DND-41 (cell line): ENCODE results near the gene HTT.

Source experiments
- ATAC-seq: fragments of 200-7000 bp; cut with Tn5 transposase; 3 replicates; pipeline ENCODE4 v1.9.1; 2021; ENCODE audit warnings: low read depth; ENCODE audit not compliant: insufficient read depth
- DNase-seq: peaks from one replicate; pipeline ENCODE4 v3.0.0-alpha.2; 2020
- H2AFZ ChIP-seq: 2 replicates; pipeline ENCODE4 v1.6.0; 2012; ENCODE audit warnings: low read depth, low read length
- H3K27ac ChIP-seq: 2 replicates; pipeline ENCODE4 v1.5.1; 2012; ENCODE audit warnings: low read length, inconsistent platforms
- H3K27me3 ChIP-seq: fragments of 200-600 bp; sonication (generic); 2 replicates; pipeline ENCODE4 v1.6.0; 2012; ENCODE audit warnings: low read length, mild to moderate bottlenecking, inconsistent platforms; ENCODE audit not compliant: insufficient read depth, poor library complexity
- H3K36me3 ChIP-seq: 2 replicates; pipeline ENCODE4 v1.5.1; 2012; ENCODE audit warnings: low read length, inconsistent platforms; ENCODE audit not compliant: insufficient read depth
- H3K4me1 ChIP-seq: 2 replicates; pipeline ENCODE4 v1.5.1; 2012; ENCODE audit warnings: mild to moderate bottlenecking, low read length; ENCODE audit not compliant: insufficient read depth
- H3K4me2 ChIP-seq: 2 replicates; pipeline ENCODE4 v1.6.0; 2012; ENCODE audit warnings: mild to moderate bottlenecking, moderate library complexity, low read length, inconsistent platforms; ENCODE audit not compliant: insufficient read depth
- H3K4me3 ChIP-seq, 2 experiments: fragments of 200-600 bp in 1 of 2; shearing (Covaris generic) in 1 of 2; 2 replicates each; pipeline ENCODE4 v1.5.1; 2012 to 2016; ENCODE audit warnings: inconsistent platforms in 2 of 2, low read length in 2 of 2, mild to moderate bottlenecking in 2 of 2, low read depth in 1 of 2, moderate library complexity in 1 of 2
- H3K79me2 ChIP-seq: 2 replicates; pipeline ENCODE4 v1.6.0; 2012; ENCODE audit warnings: low read length, inconsistent platforms; ENCODE audit not compliant: insufficient read depth
- H3K9ac ChIP-seq: 2 replicates; pipeline ENCODE4 v1.6.0; 2012; ENCODE audit warnings: low read depth, mild to moderate bottlenecking, inconsistent platforms, low read length, moderate library complexity
- H3K9me3 ChIP-seq: 2 replicates; pipeline ENCODE4 v1.5.1; 2012; ENCODE audit warnings: low read length, moderate library complexity, mild to moderate bottlenecking, inconsistent platforms; ENCODE audit not compliant: insufficient read depth, severe bottlenecking
- H4K20me1 ChIP-seq: 2 replicates; pipeline ENCODE4 v1.6.0; 2012; ENCODE audit warnings: low read length; ENCODE audit not compliant: insufficient read depth
- CTCF ChIP-seq: IDR thresholded peaks from 2 replicates; pipeline ENCODE4 v1.5.1; 2012; ENCODE audit warnings: borderline replicate concordance, low read length, moderate library complexity, mild to moderate bottlenecking; ENCODE audit not compliant: poor library complexity, severe bottlenecking; ENCODE audit errors: extremely low read depth
- EZH2 ChIP-seq: IDR thresholded peaks from 3 replicates; pipeline ENCODE4 v1.6.1; 2012; ENCODE audit warnings: borderline replicate concordance, low read depth, mild to moderate bottlenecking, moderate library complexity, low read length, inconsistent platforms; ENCODE audit not compliant: severe bottlenecking

HTT gene

GRCh38 chr4:3269991-3270611 lies 195.6 kb downstream of the HTT start:
- Histone ChIP-seq H4K20me1 (no peaks in the 10 kb centered on the region), H3K4me1 (no peaks in the 10 kb centered on the region), H3K27me3 (peaks cover 3% of the 10 kb centered on the region), H3K79me2 (no peaks in the 10 kb centered on the region), H3K9ac (no peak overlapping the region), H3K4me3 (no peak overlapping the region), H3K36me3 (no peaks in the 10 kb centered on the region), H3K9me3 (no peaks in the 10 kb centered on the region), H3K27ac (no peak overlapping the region), H3K4me2 (no peak overlapping the region), H2AFZ (no peak overlapping the region)
- ATAC-seq (no peak), DNase-seq (no peak)
- TF ChIP-seq CTCF (no peak), EZH2 (no peak)

- no peaks in the 10 kb centered on the region for H3K36me3 ChIP-seq
- no peak for TF ChIP-seq CTCF
- no peak for TF ChIP-seq EZH2
- H3K4me1 ChIP-seq = no peaks in the 10 kb centered on the region
- DNase-seq (no peak), ATAC-seq (no peak)
- no peaks in the 10 kb centered on the region for H3K79me2 ChIP-seq
- peaks cover 3% of the 10 kb centered on the region for H3K27me3 ChIP-seq
- no peak overlapping the region for H3K27ac ChIP-seq
- H2AFZ ChIP-seq = no peak overlapping the region
- H3K9ac ChIP-seq = no peak overlapping the region
- no peak overlapping the region for H3K4me3 ChIP-seq
- H4K20me1 ChIP-seq = no peaks in the 10 kb centered on the region
- H3K9me3 ChIP-seq = no peaks in the 10 kb centered on the region
- H3K4me2 ChIP-seq = no peak overlapping the region
Measured at GRCh38 chr4:3271131-3271530, 196.7 kb downstream of the HTT start.

- Histone ChIP-seq H4K20me1 (no peaks in the 10 kb centered on the region), H3K27ac (no peak overlapping the region), H3K4me3 (no peak overlapping the region), H3K9me3 (no peaks in the 10 kb centered on the region), H3K9ac (no peak overlapping the region), H3K27me3 (peaks cover 5% of the 10 kb centered on the region), H2AFZ (no peak overlapping the region), H3K79me2 (no peaks in the 10 kb centered on the region), H3K4me2 (no peak overlapping the region), H3K36me3 (no peaks in the 10 kb centered on the region), H3K4me1 (no peaks in the 10 kb centered on the region)
- ATAC-seq (no peak), DNase-seq (no peak)
- TF ChIP-seq CTCF (no peak), EZH2 (no peak)
Measured at GRCh38 chr4:3276986-3277385, 202.5 kb downstream of the HTT start.
